Neural cell (in vitro differentiated cells): ENCODE data around the gene FAM76A. TPM values are rescaled to one million over a fixed set of nuclear protein-coding genes. Genes with fewer than 3 reads are reported as not detected.
A peak's percentile ranks its signal among the peaks of the same experiment; 100 is the strongest.

Source experiments
- H2AFZ ChIP-seq: fragments of 200-600, 300-800 bp; sonication (generic), shearing (Covaris generic); 2 replicates; pipeline ENCODE4 v1.6.0; 2014; ENCODE audit warnings: low read depth, mild to moderate bottlenecking, antibody characterized with exemption, low read length, moderate library complexity
- H3F3A ChIP-seq: fragments of 200-600 bp; shearing (Covaris generic); 2 replicates; pipeline ENCODE4 v1.6.1; 2016; ENCODE audit warnings: mild to moderate bottlenecking, moderate library complexity, mixed read lengths, antibody characterized with exemption, low read length; ENCODE audit not compliant: insufficient read depth, poor library complexity, severe bottlenecking
- H3K27ac ChIP-seq: fragments of 200-600, 300-800 bp; sonication (generic), shearing (Covaris generic); 2 replicates; pipeline ENCODE4 v1.5.1; 2014; ENCODE audit warnings: mild to moderate bottlenecking, low read length, moderate library complexity
- H3K27me3 ChIP-seq: fragments of 300-800, 200-600 bp; sonication (generic), shearing (Covaris generic); 2 replicates; pipeline ENCODE4 v1.6.0; 2014; ENCODE audit warnings: mild to moderate bottlenecking, low read depth, low read length, moderate library complexity; ENCODE audit not compliant: insufficient read depth
- H3K36me3 ChIP-seq: fragments of 300-800, 200-600 bp; sonication (generic), shearing (Covaris generic); 2 replicates; pipeline ENCODE4 v1.5.1; 2014; ENCODE audit warnings: mild to moderate bottlenecking, antibody characterized with exemption, low read length, moderate library complexity; ENCODE audit not compliant: insufficient read depth
- H3K4me2 ChIP-seq: fragments of 300-800, 200-600 bp; sonication (generic), shearing (Covaris generic); 2 replicates; pipeline ENCODE4 v1.6.0; 2014; ENCODE audit warnings: mild to moderate bottlenecking, low read length
- H3K4me3 ChIP-seq: fragments of 300-800, 200-600 bp; sonication (generic), shearing (Covaris generic); 2 replicates; pipeline ENCODE4 v1.5.1; 2014; ENCODE audit warnings: mild to moderate bottlenecking, low read length, moderate library complexity
- H3K79me2 ChIP-seq: fragments of 200-600 bp; shearing (Covaris generic); replicated peaks from 2 replicates; pipeline ENCODE4 v1.6.0; 2014; ENCODE audit warnings: mild to moderate bottlenecking, low read length, moderate library complexity; ENCODE audit not compliant: insufficient read depth
- H3K9ac ChIP-seq: fragments of 300-800, 200-600 bp; sonication (generic), shearing (Covaris generic); 2 replicates; pipeline ENCODE4 v1.6.1; 2016; ENCODE audit warnings: mild to moderate bottlenecking, low read length, mixed read lengths
- H3K9me2 ChIP-seq: fragments of 200-600 bp; shearing (Covaris generic); 2 replicates; pipeline ENCODE4 v1.6.1; 2016; ENCODE audit warnings: mild to moderate bottlenecking, low read length, mixed read lengths; ENCODE audit not compliant: insufficient read depth
- H3K9me3 ChIP-seq: fragments of 200-600, 300-800 bp; sonication (generic), shearing (Covaris generic); 2 replicates; pipeline ENCODE4 v1.6.1; 2016; ENCODE audit warnings: mild to moderate bottlenecking, mixed run types, low read length, moderate library complexity, mixed read lengths
- H4K20me1 ChIP-seq: fragments of 200-600 bp; shearing (Covaris generic); 2 replicates; pipeline ENCODE4 v1.6.1; 2016; ENCODE audit warnings: mild to moderate bottlenecking, mixed run types; ENCODE audit not compliant: insufficient read depth
- EP300 ChIP-seq: fragments of 450-650 bp; conservative IDR thresholded peaks from 2 replicates; pipeline ENCODE4 v1.6.1; 2014; ENCODE audit warnings: antibody characterized with exemption, mild to moderate bottlenecking, moderate library complexity; ENCODE audit not compliant: poor library complexity, severe bottlenecking
- EZH2 ChIP-seq: fragments of 200-600, 300-800 bp; shearing (Covaris generic), sonication (generic); IDR thresholded peaks from 2 replicates; pipeline ENCODE4 v1.6.1; 2014; ENCODE audit warnings: antibody characterized with exemption, low read length, borderline replicate concordance, mild to moderate bottlenecking; ENCODE audit not compliant: insufficient read depth, poor library complexity, severe bottlenecking
- MXI1 ChIP-seq: fragments of 450-650 bp; conservative IDR thresholded peaks from 2 replicates; pipeline ENCODE4 v1.6.1; 2014; ENCODE audit warnings: antibody characterized with exemption, mild to moderate bottlenecking; ENCODE audit not compliant: poor library complexity, severe bottlenecking
- POLR2AphosphoS5 ChIP-seq: IDR thresholded peaks from 2 replicates; pipeline ENCODE4 v1.6.1; 2012
- RAD21 ChIP-seq: fragments of 450-650 bp; conservative IDR thresholded peaks from 2 replicates; pipeline ENCODE4 v1.6.1; 2014; ENCODE audit warnings: antibody characterized with exemption, mild to moderate bottlenecking, moderate library complexity
- SMC3 ChIP-seq: fragments of 450-650 bp; conservative IDR thresholded peaks from 2 replicates; pipeline ENCODE4 v1.6.1; 2014; ENCODE audit warnings: antibody characterized with exemption, mild to moderate bottlenecking, moderate library complexity; ENCODE audit not compliant: poor library complexity
- TAF1 ChIP-seq: IDR thresholded peaks from 2 replicates; pipeline ENCODE4 v1.6.1; 2012; ENCODE audit warnings: low read depth
- polyA minus RNA-seq: library from RNA; depleted of rRNA, polyadenylated mRNA; stranded (reverse); fragments of >200 nt; gene quantifications from 2 replicates; pipeline ENCODE4 v1.2.3, GENCODE V29; 2014
- polyA plus RNA-seq: library from polyadenylated mRNA; depleted of rRNA; stranded (reverse); fragments of >200 nt; gene quantifications from 2 replicates; pipeline ENCODE4 v1.2.3, GENCODE V29; 2014
- TF ChIP-seq, protein P1 (sequence below): fragments of 450-650 bp; IDR thresholded peaks from 2 replicates; pipeline ENCODE4 v1.5.1; 2014; ENCODE audit warnings: antibody characterized with exemption, mild to moderate bottlenecking, moderate library complexity; ENCODE audit not compliant: poor library complexity, severe bottlenecking
- TF ChIP-seq, protein P2 (sequence below): IDR thresholded peaks from 2 replicates; pipeline ENCODE4 v1.6.1; 2012; ENCODE audit warnings: borderline replicate concordance

FAM76A gene
- 11.1 and 14.5 TPM in 2 replicates for polyA plus RNA-seq
- 14.9 and 17.0 TPM in 2 replicates for polyA minus RNA-seq

DNA sequence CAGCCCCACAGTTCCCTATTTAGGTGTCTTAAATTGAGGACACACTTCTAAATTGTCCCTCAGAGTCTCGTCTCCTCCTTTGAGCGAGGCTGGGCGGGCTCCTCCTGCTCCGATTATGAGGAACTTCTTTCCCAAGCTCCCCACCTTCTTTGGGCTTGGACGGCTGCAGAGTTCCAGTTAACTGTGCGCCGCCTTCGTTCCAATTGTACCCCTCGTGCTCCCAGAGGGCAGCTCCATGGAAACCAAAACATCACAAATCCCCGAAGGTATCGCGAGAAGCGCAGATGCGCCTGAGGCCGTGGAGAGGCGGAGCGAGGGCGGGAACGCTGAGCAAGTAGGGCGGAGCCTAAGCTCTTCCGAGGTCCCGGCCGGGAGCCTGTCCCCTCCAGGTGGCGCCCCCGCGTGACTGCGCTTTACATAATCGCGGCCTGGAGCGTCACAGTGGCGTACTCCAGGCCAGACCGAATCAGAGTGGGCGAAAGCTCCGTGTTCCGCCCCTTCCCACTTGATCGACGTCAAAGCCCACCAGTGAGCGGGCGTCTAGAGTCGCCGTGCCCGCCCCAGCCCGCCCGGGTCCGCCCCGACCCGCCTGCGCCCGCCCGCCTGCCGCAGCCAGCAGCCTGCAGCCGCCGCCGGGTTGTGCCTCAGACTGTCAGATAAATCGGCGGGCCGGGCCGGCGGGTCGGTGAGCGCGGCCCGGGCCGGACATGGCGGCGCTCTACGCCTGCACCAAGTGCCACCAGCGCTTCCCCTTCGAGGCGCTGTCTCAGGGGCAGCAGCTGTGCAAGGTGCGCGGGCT, at the start of gene FAM76A:
FAM76A (plus strand) TSS at position 588 of the 799 bp plus-strand sequence; CDS start at position 708, 120 bp downstream.
- H4K20me1 ChIP-seq: no peaks in the 10 kb centered on the region
- H3K27me3 ChIP-seq: no peaks in the 10 kb centered on the region
- H3F3A ChIP-seq: no peaks in the 10 kb centered on the region
- TF ChIP-seq POLR2AphosphoS5: peak; percentile 71
- peak; percentile 36 for TF ChIP-seq MXI1
- TF ChIP-seq SMC3: peak; percentile 37
- no peak for TF ChIP-seq TAF1
- TF ChIP-seq EP300: peak; percentile 26
- TF ChIP-seq, protein P1, sequence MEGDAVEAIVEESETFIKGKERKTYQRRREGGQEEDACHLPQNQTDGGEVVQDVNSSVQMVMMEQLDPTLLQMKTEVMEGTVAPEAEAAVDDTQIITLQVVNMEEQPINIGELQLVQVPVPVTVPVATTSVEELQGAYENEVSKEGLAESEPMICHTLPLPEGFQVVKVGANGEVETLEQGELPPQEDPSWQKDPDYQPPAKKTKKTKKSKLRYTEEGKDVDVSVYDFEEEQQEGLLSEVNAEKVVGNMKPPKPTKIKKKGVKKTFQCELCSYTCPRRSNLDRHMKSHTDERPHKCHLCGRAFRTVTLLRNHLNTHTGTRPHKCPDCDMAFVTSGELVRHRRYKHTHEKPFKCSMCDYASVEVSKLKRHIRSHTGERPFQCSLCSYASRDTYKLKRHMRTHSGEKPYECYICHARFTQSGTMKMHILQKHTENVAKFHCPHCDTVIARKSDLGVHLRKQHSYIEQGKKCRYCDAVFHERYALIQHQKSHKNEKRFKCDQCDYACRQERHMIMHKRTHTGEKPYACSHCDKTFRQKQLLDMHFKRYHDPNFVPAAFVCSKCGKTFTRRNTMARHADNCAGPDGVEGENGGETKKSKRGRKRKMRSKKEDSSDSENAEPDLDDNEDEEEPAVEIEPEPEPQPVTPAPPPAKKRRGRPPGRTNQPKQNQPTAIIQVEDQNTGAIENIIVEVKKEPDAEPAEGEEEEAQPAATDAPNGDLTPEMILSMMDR: peak; percentile 85
- TF ChIP-seq RAD21: peak; percentile 18
- TF ChIP-seq, protein P2, sequence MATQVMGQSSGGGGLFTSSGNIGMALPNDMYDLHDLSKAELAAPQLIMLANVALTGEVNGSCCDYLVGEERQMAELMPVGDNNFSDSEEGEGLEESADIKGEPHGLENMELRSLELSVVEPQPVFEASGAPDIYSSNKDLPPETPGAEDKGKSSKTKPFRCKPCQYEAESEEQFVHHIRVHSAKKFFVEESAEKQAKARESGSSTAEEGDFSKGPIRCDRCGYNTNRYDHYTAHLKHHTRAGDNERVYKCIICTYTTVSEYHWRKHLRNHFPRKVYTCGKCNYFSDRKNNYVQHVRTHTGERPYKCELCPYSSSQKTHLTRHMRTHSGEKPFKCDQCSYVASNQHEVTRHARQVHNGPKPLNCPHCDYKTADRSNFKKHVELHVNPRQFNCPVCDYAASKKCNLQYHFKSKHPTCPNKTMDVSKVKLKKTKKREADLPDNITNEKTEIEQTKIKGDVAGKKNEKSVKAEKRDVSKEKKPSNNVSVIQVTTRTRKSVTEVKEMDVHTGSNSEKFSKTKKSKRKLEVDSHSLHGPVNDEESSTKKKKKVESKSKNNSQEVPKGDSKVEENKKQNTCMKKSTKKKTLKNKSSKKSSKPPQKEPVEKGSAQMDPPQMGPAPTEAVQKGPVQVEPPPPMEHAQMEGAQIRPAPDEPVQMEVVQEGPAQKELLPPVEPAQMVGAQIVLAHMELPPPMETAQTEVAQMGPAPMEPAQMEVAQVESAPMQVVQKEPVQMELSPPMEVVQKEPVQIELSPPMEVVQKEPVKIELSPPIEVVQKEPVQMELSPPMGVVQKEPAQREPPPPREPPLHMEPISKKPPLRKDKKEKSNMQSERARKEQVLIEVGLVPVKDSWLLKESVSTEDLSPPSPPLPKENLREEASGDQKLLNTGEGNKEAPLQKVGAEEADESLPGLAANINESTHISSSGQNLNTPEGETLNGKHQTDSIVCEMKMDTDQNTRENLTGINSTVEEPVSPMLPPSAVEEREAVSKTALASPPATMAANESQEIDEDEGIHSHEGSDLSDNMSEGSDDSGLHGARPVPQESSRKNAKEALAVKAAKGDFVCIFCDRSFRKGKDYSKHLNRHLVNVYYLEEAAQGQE: peak; percentile 45
- no peak for TF ChIP-seq EZH2
- H3K9me2 ChIP-seq: no peaks in the 10 kb centered on the region
- H3K9me3 ChIP-seq: no peaks in the 10 kb centered on the region
- no peaks in the 10 kb centered on the region for H3K79me2 ChIP-seq
- peak within 1 kb of the TSS; percentile 75 for H3K27ac ChIP-seq
- peak within 1 kb of the TSS; percentile 73 for H3K4me2 ChIP-seq
- no peaks in the 10 kb centered on the region for H3K36me3 ChIP-seq
- H3K9ac ChIP-seq: peak within 1 kb of the TSS; percentile 76
- H2AFZ ChIP-seq: peak within 1 kb of the TSS; percentile 65
- peak within 1 kb of the TSS; percentile 75 for H3K4me3 ChIP-seq

DNA sequence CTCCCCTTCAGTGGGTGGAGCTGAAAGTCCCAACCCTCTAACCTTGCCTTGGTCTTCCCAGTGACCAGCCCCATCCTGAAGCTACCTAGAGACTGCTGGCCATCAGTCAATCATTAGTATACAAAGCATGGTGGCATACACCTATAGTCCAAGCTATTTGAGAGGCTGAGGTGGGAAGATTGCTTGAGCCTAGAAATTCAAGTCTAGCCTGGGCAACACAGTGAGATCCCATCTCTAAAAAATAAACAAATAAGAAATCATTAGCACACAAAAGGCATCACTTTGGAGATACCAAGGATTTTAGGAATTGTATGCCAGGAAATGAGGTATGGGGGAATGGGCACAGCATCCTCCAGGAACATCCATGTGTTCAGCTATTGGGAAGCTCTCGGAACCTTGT, 49.4 kb upstream of the FAM76A start:
- H3F3A ChIP-seq: peaks cover 3% of the 10 kb centered on the region
- no peak for TF ChIP-seq MXI1
- TF ChIP-seq, protein P2: no peak
- TF ChIP-seq TAF1: no peak
- no peak for TF ChIP-seq POLR2AphosphoS5
- TF ChIP-seq RAD21: no peak
- no peak for TF ChIP-seq EZH2
- no peak for TF ChIP-seq EP300
- TF ChIP-seq, protein P1: no peak
- no peak for TF ChIP-seq SMC3
- no peaks in the 10 kb centered on the region for H3K9me3 ChIP-seq
- H3K4me3 ChIP-seq: no peak overlapping the region
- H3K27me3 ChIP-seq: no peaks in the 10 kb centered on the region
- H3K79me2 ChIP-seq: no peaks in the 10 kb centered on the region
- no peaks in the 10 kb centered on the region for H3K9me2 ChIP-seq
- H4K20me1 ChIP-seq: no peaks in the 10 kb centered on the region
- H3K9ac ChIP-seq: no peak overlapping the region
- H2AFZ ChIP-seq: no peak overlapping the region
- H3K4me2 ChIP-seq: no peak overlapping the region
- no peaks in the 10 kb centered on the region for H3K36me3 ChIP-seq
- H3K27ac ChIP-seq: no peak overlapping the region
